HepG2 (cell line): ENCODE measurements around the gene C19orf73. TPM values are rescaled to one million over a fixed set of nuclear protein-coding genes. Genes with fewer than 3 reads are reported as not detected.

Experiments
- EEA1 ChIP-seq: sonication (generic); formaldehyde crosslinking; IDR thresholded peaks from 2 replicates; pipeline ENCODE4 v1.5.1; 2020; ENCODE audit warnings: mild to moderate bottlenecking, missing genetic modification reagents, borderline replicate concordance
- HOXA9 ChIP-seq: sonication (generic); formaldehyde crosslinking; IDR thresholded peaks from 2 replicates; pipeline ENCODE4 v1.8.1; 2022; ENCODE audit warnings: missing genetic modification reagents, mild to moderate bottlenecking, moderate library complexity, borderline replicate concordance
- PHF21A ChIP-seq: sonication (generic); formaldehyde crosslinking; IDR thresholded peaks from 2 replicates; pipeline ENCODE4 v1.5.0; 2020; ENCODE audit warnings: mild to moderate bottlenecking, missing genetic modification reagents
- POLR2G ChIP-seq: fragments of 200-400 bp; formaldehyde crosslinking; IDR thresholded peaks from 2 replicates; pipeline ENCODE4 v1.6.1; 2018; ENCODE audit warnings: mild to moderate bottlenecking, low read depth, low read length, moderate library complexity
- SATB2 ChIP-seq: sonication (generic); formaldehyde crosslinking; IDR thresholded peaks from 2 replicates; pipeline ENCODE4 v1.5.0; 2020; ENCODE audit warnings: missing genetic modification reagents
- SKIL ChIP-seq: sonication (generic); formaldehyde crosslinking; IDR thresholded peaks from 2 replicates; pipeline ENCODE4 v1.8.0; 2022; ENCODE audit warnings: missing genetic modification reagents, mild to moderate bottlenecking, moderate library complexity, borderline replicate concordance
- TBL1XR1 ChIP-seq: fragments of 150-350 bp; IDR thresholded peaks from 2 replicates; pipeline ENCODE4 v1.6.1; 2014; ENCODE audit warnings: borderline replicate concordance, low read length; ENCODE audit not compliant: partially characterized antibody
- TEAD3 ChIP-seq: optimal IDR thresholded peaks from 2 replicates; pipeline ENCODE3; 2016; ENCODE audit warnings: borderline replicate concordance
- ZFY ChIP-seq: sonication (generic); formaldehyde crosslinking; IDR thresholded peaks from 2 replicates; pipeline ENCODE4 v1.4.0; 2020; ENCODE audit warnings: missing genetic modification reagents
- ZNF12 ChIP-seq: sonication (generic); formaldehyde crosslinking; IDR thresholded peaks from 2 replicates; pipeline ENCODE4 v1.5.0; 2020; ENCODE audit warnings: missing genetic modification reagents
- ZNF224 ChIP-seq: sonication (generic); formaldehyde crosslinking; IDR thresholded peaks from 2 replicates; pipeline ENCODE4 v1.5.0; 2020; ENCODE audit warnings: mild to moderate bottlenecking, missing genetic modification reagents
- ZNF251 ChIP-seq: sonication (generic); formaldehyde crosslinking; IDR thresholded peaks from 2 replicates; pipeline ENCODE4 v1.9.0; 2021; ENCODE audit warnings: mild to moderate bottlenecking, missing genetic modification reagents
- ZNF530 ChIP-seq: sonication (generic); formaldehyde crosslinking; IDR thresholded peaks from 2 replicates; pipeline ENCODE4 v1.5.0; 2020; ENCODE audit warnings: low read depth, mild to moderate bottlenecking, missing genetic modification reagents
- ZNF674 ChIP-seq: sonication (generic); formaldehyde crosslinking; IDR thresholded peaks from 2 replicates; pipeline ENCODE4 v1.5.0; 2020; ENCODE audit warnings: low read depth, mild to moderate bottlenecking, missing genetic modification reagents
- ZNF816 ChIP-seq: sonication (generic); formaldehyde crosslinking; IDR thresholded peaks from 2 replicates; pipeline ENCODE4 v1.8.0; 2022; ENCODE audit warnings: missing genetic modification reagents, mild to moderate bottlenecking, borderline replicate concordance
- ZNF850 ChIP-seq: sonication (generic); formaldehyde crosslinking; conservative IDR thresholded peaks from 2 replicates; pipeline ENCODE4 v1.9.0; 2021; ENCODE audit warnings: mild to moderate bottlenecking, missing genetic modification reagents
- ZNF891 ChIP-seq: sonication (generic); formaldehyde crosslinking; IDR thresholded peaks from 2 replicates; pipeline ENCODE4 v1.5.0; 2020; ENCODE audit warnings: mild to moderate bottlenecking, missing genetic modification reagents
- ZSCAN20 ChIP-seq: sonication (generic); formaldehyde crosslinking; IDR thresholded peaks from 2 replicates; pipeline ENCODE4 v1.4.0; 2020; ENCODE audit warnings: missing genetic modification reagents, mild to moderate bottlenecking, borderline replicate concordance
- ZSCAN9 ChIP-seq: IDR thresholded peaks from 2 replicates; pipeline ENCODE4 v1.6.1; 2016; ENCODE audit warnings: borderline replicate concordance
- polyA plus RNA-seq, 8 experiments: library from polyadenylated mRNA; depleted of rRNA in 3 of 8; stranded (reverse) in 7 of 8; unstranded in 1 of 8; fragments of >200 nt; fragmentation: Illumina TruSeq in 4 of 8; extraction: Trizol in 4 of 8; gene quantifications; 2 replicates each; pipeline versions ENCODE4 v1.2.1 to v1.2.3, GENCODE V29; 2011 to 2016; ENCODE audit warnings: low read depth in 4 of 8, missing spikeins in 1 of 8, mixed read lengths in 1 of 8; ENCODE audit not compliant: insufficient read depth in 1 of 8
- total RNA-seq, 5 experiments: library from RNA; depleted of rRNA; stranded (reverse); fragments of >200 nt; fragmentation: Illumina TruSeq; extraction: Trizol; gene quantifications; 2 replicates each; pipeline ENCODE4 v1.2.3, GENCODE V29; 2016; ENCODE audit warnings: low read depth in 1 of 5
- TF ChIP-seq, protein P1 (sequence below): sonication (generic); formaldehyde crosslinking; IDR thresholded peaks from 2 replicates; pipeline ENCODE4 v1.4.0; 2020; ENCODE audit warnings: mild to moderate bottlenecking, missing genetic modification reagents, borderline replicate concordance
- TF ChIP-seq, protein P2 (sequence below): sonication (generic); formaldehyde crosslinking; IDR thresholded peaks from 2 replicates; pipeline ENCODE4 v1.4.0; 2020; ENCODE audit warnings: missing genetic modification reagents
- TF ChIP-seq, protein P3 (sequence below): sonication (generic); formaldehyde crosslinking; IDR thresholded peaks from 2 replicates; pipeline ENCODE4 v1.5.0; 2020; ENCODE audit warnings: missing genetic modification reagents, mild to moderate bottlenecking, borderline replicate concordance

C19orf73 gene
- total and polyA plus RNA-seq, 2 of the 13 experiments (the other 11 are each of a cell fraction or from before 2014, with no cell fraction given), result 1.4 to 1.5 TPM

DNA sequence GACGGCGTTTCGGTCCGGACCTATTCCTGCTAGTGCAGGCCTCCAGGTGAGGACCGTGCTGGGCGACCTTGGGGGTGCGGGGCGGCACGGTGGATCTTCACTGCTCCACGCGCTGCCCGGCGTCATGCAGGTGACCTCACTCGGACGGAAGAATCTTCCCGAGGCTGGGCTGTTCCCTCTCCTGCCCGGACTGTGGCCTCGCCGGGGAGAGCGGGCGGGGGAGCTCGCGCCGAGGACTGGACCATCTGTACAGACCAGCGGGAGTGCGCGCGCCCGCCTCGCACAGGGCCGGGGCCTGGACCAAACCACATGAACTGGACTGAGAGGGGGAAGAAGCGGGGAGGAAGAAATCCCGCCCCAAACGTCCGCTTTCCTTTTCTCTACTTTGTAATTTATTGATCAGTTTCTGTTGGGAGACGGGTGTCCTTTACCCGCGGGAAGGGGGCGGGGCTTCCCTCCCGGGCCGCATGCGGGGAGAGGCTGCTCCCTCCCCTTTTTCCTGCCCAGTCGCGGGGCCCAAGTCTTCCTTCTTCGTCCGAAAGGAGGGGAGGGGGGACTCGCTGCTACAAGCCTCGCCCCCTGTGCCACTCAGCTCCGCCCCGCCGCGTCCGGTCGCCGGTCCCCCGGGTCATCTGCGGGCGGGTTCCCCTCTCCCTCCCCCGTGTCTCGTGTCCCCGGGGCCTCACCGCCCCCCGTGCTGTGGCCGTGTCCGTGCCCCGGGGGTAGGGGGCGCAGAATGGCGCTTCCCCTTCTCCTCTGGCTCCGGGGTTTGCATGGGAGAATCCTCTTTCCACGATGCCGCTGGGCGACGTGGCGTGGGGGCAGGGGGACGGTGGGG, 31.4 kb upstream of the C19orf73 start (continued):
- no peak for TF ChIP-seq ZSCAN20 (CRISPR knock-in tag)
- no peak for TF ChIP-seq TEAD3 (CRISPR knock-in tag)
- 0 out of 2 replicates have a peak, but pooled peaks have one; percentile 92 for TF ChIP-seq ZNF251 (CRISPR knock-in tag)
- peak; percentile 82 for TF ChIP-seq PHF21A (CRISPR knock-in tag)
- TF ChIP-seq, protein P1, sequence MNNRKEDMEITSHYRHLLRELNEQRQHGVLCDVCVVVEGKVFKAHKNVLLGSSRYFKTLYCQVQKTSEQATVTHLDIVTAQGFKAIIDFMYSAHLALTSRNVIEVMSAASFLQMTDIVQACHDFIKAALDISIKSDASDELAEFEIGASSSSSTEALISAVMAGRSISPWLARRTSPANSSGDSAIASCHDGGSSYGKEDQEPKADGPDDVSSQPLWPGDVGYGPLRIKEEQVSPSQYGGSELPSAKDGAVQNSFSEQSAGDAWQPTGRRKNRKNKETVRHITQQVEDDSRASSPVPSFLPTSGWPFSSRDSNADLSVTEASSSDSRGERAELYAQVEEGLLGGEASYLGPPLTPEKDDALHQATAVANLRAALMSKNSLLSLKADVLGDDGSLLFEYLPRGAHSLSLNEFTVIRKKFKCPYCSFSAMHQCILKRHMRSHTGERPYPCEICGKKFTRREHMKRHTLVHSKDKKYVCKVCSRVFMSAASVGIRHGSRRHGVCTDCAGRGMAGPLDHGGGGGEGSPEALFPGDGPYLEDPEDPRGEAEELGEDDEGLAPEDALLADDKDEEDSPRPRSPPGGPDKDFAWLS (CRISPR knock-in tag), result 0 out of 2 replicates have a peak, but pooled peaks have one; percentile 34
- TF ChIP-seq ZNF12, result no peak
- TF ChIP-seq ZFY (CRISPR knock-in tag), result peak; percentile 68
- 0 out of 2 replicates have a peak, but pooled peaks have one; percentile 27 for TF ChIP-seq SATB2 (CRISPR knock-in tag)
- TF ChIP-seq ZNF224, result peak; percentile 80; the same call in 1 of the 2 replicates
- TF ChIP-seq ZNF530, result no peak
- no peak for TF ChIP-seq TBL1XR1
- no peak for TF ChIP-seq HOXA9 (CRISPR knock-in tag)
- TF ChIP-seq ZNF816 (CRISPR knock-in tag), result no peak
- 0 out of 2 replicates have a peak, but pooled peaks have one; percentile 77 for TF ChIP-seq ZNF674 (CRISPR knock-in tag)
- peak; percentile 66; the same call in 1 of the 2 replicates for TF ChIP-seq EEA1 (CRISPR knock-in tag)
- TF ChIP-seq, protein P2, sequence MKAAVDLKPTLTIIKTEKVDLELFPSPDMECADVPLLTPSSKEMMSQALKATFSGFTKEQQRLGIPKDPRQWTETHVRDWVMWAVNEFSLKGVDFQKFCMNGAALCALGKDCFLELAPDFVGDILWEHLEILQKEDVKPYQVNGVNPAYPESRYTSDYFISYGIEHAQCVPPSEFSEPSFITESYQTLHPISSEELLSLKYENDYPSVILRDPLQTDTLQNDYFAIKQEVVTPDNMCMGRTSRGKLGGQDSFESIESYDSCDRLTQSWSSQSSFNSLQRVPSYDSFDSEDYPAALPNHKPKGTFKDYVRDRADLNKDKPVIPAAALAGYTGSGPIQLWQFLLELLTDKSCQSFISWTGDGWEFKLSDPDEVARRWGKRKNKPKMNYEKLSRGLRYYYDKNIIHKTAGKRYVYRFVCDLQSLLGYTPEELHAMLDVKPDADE, result no peak
- TF ChIP-seq, protein P3, sequence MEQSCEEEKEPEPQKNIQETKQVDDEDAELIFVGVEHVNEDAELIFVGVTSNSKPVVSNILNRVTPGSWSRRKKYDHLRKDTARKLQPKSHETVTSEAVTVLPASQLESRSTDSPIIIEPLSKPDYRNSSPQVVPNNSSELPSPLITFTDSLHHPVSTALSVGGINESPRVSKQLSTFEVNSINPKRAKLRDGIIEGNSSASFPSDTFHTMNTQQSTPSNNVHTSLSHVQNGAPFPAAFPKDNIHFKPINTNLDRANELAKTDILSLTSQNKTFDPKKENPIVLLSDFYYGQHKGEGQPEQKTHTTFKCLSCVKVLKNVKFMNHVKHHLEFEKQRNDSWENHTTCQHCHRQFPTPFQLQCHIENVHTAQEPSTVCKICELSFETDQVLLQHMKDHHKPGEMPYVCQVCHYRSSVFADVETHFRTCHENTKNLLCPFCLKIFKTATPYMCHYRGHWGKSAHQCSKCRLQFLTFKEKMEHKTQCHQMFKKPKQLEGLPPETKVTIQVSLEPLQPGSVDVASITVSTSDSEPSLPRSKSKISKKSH (CRISPR knock-in tag), result peak; percentile 79; the same call in 1 of the 2 replicates
- TF ChIP-seq SKIL, result no peak
- peak; percentile 75 for TF ChIP-seq POLR2G
- TF ChIP-seq ZNF891 (CRISPR knock-in tag), result peak; percentile 98
- TF ChIP-seq ZNF850 (CRISPR knock-in tag), result no peak
- TF ChIP-seq ZSCAN9 (CRISPR knock-in tag), result peak; percentile 22; the same call in 1 of the 2 replicates
